Smooth muscle cell (in vitro differentiated cells): ENCODE results near the gene KIRREL3. TPM values are rescaled to one million over a fixed set of nuclear protein-coding genes. Genes with fewer than 3 reads are reported as not detected.

Experiments
- DNase-seq: peaks from one replicate; lab custom pipeline; 2025; ENCODE audit not compliant: unreplicated experiment; lab: John Stamatoyannopoulos, UW
- H2AFZ ChIP-seq: fragments of 200-600 bp; sonication (generic); 2 replicates; pipeline ENCODE4 v1.6.0; 2016; ENCODE audit warnings: antibody characterized with exemption, low read depth, mild to moderate bottlenecking
- H3F3A ChIP-seq: fragments of 200-600 bp; sonication (generic); 2 replicates; pipeline ENCODE4 v1.6.0; 2017; ENCODE audit warnings: antibody characterized with exemption, low read depth
- H3K27ac ChIP-seq: fragments of 200-600 bp; sonication (generic); 2 replicates; pipeline ENCODE4 v1.5.1; 2016; ENCODE audit warnings: low read depth, mild to moderate bottlenecking
- H3K27me3 ChIP-seq: fragments of 200-600 bp; sonication (generic); 2 replicates; pipeline ENCODE4 v1.6.1; 2016; ENCODE audit warnings: low read depth, mild to moderate bottlenecking
- H3K36me3 ChIP-seq: fragments of 200-600 bp; sonication (generic); 2 replicates; pipeline ENCODE4 v1.5.1; 2016; ENCODE audit warnings: low read depth
- H3K4me1 ChIP-seq: fragments of 200-600 bp; sonication (generic); 2 replicates; pipeline ENCODE4 v1.5.1; 2016; ENCODE audit warnings: low read depth
- H3K4me2 ChIP-seq: fragments of 200-600 bp; sonication (generic); 2 replicates; pipeline ENCODE4 v1.6.0; 2016; ENCODE audit warnings: mild to moderate bottlenecking
- H3K4me3 ChIP-seq: fragments of 200-600 bp; sonication (generic); 2 replicates; pipeline ENCODE4 v1.5.1; 2016; ENCODE audit warnings: mild to moderate bottlenecking
- H3K79me2 ChIP-seq: fragments of 200-600 bp; sonication (generic); 2 replicates; pipeline ENCODE4 v1.6.0; 2016; ENCODE audit warnings: low read depth, mild to moderate bottlenecking
- H3K9ac ChIP-seq: fragments of 200-600 bp; sonication (generic); 2 replicates; pipeline ENCODE4 v1.6.0; 2016; ENCODE audit warnings: low read depth
- H3K9me3 ChIP-seq: fragments of 200-600 bp; sonication (generic); replicated peaks from 2 replicates; pipeline ENCODE4 v1.5.1; 2016; ENCODE audit warnings: low read depth
- H4K20me1 ChIP-seq: fragments of 200-600 bp; sonication (generic); 2 replicates; pipeline ENCODE4 v1.6.0; 2016; ENCODE audit warnings: low read depth
- WGBS: methylation state at CpG from one replicate; pipeline ENCODE4 v1.1.7; 2016; ENCODE audit warnings: low lambda C conversion rate; 5-methylcytosine and 5-hydroxymethylcytosine counted together
- polyA plus RNA-seq: library from polyadenylated mRNA; unstranded; fragments of >200 nt; fragmentation: Nextera tagmentation; extraction: Ambion mirVana; gene quantifications from 2 replicates; pipeline ENCODE4 v1.2.1, GENCODE V29; 2016
- total RNA-seq: library from RNA; depleted of rRNA; stranded (reverse); fragments of >200 nt; gene quantifications from 2 replicates; pipeline ENCODE4 v1.2.3, GENCODE V29; 2014
- TF ChIP-seq, protein P1 (sequence below): fragments of 200-600 bp; sonication (generic); IDR thresholded peaks from 2 replicates; pipeline ENCODE4 v1.5.1; 2017; ENCODE audit warnings: borderline replicate concordance, mild to moderate bottlenecking, antibody characterized with exemption; ENCODE audit not compliant: insufficient read depth, poor library complexity, severe bottlenecking

Gene KIRREL3
- total and polyA plus RNA-seq, 2 experiments from 2014 or later: 1.2 TPM; not detected in 1

DNA sequence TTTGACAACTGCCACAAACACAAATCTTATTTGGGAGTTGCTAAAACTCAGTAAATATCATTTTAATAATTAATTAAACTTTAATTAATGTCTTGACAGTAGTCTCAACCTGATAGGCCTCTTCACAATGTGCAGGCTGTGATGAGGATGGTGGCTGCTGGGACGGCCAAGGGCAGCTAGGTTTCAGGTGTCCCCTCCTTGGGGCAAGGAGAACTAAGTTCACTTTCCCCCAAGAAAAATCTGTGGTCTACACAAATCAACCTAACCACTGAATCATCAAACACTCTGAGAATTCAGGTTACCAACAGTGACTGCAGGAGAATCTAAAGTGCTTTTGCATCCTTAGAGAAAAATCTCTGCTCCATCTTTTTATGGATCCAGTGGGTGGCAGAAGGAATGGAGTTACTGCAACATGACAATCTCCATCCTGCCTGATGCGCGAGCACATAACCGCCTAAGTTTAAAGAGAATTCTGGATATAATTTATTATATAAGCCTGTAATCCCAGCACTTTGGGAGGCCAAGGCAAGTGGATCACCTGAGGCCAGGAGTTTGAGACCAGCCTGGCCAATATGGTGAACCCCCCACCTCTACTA, 289.7 kb downstream of the KIRREL3 start:
- Histone ChIP-seq H3K9ac (no peak overlapping the region), H3K4me3 (no peak overlapping the region), H2AFZ (no peak overlapping the region), H3K27ac (no peak overlapping the region), H3K79me2 (no peaks in the 10 kb centered on the region), H3K4me1 (no peaks in the 10 kb centered on the region), H3K27me3 (peaks cover 4% of the 10 kb centered on the region), H3K4me2 (no peak overlapping the region), H4K20me1 (no peaks in the 10 kb centered on the region), H3K36me3 (no peaks in the 10 kb centered on the region), H3F3A (no peaks in the 10 kb centered on the region), H3K9me3 (no peaks in the 10 kb centered on the region)
- TF ChIP-seq, protein P1, sequence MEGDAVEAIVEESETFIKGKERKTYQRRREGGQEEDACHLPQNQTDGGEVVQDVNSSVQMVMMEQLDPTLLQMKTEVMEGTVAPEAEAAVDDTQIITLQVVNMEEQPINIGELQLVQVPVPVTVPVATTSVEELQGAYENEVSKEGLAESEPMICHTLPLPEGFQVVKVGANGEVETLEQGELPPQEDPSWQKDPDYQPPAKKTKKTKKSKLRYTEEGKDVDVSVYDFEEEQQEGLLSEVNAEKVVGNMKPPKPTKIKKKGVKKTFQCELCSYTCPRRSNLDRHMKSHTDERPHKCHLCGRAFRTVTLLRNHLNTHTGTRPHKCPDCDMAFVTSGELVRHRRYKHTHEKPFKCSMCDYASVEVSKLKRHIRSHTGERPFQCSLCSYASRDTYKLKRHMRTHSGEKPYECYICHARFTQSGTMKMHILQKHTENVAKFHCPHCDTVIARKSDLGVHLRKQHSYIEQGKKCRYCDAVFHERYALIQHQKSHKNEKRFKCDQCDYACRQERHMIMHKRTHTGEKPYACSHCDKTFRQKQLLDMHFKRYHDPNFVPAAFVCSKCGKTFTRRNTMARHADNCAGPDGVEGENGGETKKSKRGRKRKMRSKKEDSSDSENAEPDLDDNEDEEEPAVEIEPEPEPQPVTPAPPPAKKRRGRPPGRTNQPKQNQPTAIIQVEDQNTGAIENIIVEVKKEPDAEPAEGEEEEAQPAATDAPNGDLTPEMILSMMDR: no peak
- 92% methylated on average over 4 of the region's 4 CpGs for WGBS
- DNase-seq: no peak

DNA sequence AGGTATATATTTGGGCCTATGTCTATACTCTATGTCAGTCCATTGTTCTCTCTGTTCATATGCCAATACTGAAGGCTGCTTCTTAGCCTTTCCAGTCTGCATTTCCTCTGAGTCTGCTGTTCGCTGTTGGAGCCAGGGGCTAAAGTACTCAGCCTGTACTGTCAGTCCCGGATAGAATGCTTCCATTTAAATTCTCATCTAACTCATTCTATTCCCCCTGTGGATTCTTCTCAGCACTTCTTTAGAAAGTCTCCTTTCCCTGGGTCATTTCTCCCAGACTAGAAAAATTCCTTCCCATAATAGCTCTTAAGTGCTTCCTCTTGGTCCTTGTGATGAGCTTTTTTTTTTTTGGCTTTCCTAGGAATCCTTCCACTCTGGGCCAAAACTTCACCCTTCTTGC, 293.1 kb downstream of the KIRREL3 start:
- whole genome bisulfite sequencing: 49% methylated on average over 2 of the region's 2 CpGs

DNA sequence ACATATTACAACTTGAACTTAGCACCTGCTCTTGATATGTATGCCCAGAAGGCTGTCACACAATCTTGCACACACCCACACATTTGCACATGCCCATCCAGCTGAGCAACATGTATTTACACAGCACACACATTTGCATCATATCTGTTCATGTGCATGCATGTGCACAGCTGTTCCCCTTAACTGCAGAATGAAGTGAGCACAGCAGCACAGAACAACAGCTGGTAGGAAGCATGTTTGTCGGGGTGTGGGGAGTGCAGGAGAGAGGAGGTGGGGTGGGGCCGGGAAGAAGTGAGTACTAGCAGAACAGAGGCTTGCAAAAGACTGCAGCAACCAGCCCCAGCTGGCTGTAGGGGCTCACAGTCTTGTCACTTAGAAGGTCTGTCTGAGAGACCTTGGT, 296.5 kb downstream of the KIRREL3 start:
- Histone ChIP-seq H3K9me3 (no peaks in the 10 kb centered on the region), H3K4me2 (no peak overlapping the region), H3K27me3 (no peaks in the 10 kb centered on the region), H3K9ac (no peak overlapping the region), H2AFZ (no peak overlapping the region), H3K36me3 (no peaks in the 10 kb centered on the region), H3K79me2 (no peaks in the 10 kb centered on the region), H3K27ac (no peak overlapping the region), H3K4me1 (peaks cover 26% of the 10 kb centered on the region), H4K20me1 (no peaks in the 10 kb centered on the region), H3K4me3 (no peak overlapping the region), H3F3A (no peaks in the 10 kb centered on the region)
- 100% methylated on average over 2 of the region's 2 CpGs for WGBS
- TF ChIP-seq, protein P1: no peak
- no peak for DNase-seq

More for the DNA sequence above, 293.1 kb downstream of the KIRREL3 start:
- no peak overlapping the region for H3K27ac ChIP-seq
- no peak for DNase-seq
- H3K9ac ChIP-seq: no peak overlapping the region
- H3K36me3 ChIP-seq: no peaks in the 10 kb centered on the region
- H3F3A ChIP-seq: no peaks in the 10 kb centered on the region
- H2AFZ ChIP-seq: no peak overlapping the region
- H4K20me1 ChIP-seq: no peaks in the 10 kb centered on the region
- no peaks in the 10 kb centered on the region for H3K79me2 ChIP-seq
- no peak overlapping the region for H3K4me2 ChIP-seq
- no peaks in the 10 kb centered on the region for H3K27me3 ChIP-seq
- H3K4me1 ChIP-seq: peaks cover 4% of the 10 kb centered on the region
- TF ChIP-seq, protein P1: no peak
- H3K4me3 ChIP-seq: no peak overlapping the region
- no peaks in the 10 kb centered on the region for H3K9me3 ChIP-seq

DNA sequence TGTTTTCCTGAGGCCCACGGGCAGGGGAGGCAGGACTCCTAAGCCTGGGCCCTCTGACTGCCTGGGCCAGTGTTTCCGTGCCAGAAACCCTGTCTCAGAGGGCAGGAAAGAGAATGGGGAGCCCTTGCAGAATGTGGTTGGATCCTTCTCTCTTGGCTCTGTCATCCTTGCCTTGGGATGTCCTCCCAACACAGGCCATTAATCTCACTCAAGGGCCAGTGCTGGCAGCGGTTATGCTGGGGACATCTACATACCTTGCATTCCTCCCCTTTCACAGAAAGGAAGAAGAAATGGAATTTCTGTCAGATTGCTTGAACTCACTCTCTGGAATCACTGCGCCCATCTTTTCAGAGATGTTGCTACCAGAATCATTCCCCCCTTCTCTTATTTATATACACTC, 296.9 kb downstream of the KIRREL3 start:
- H3K79me2 ChIP-seq: no peaks in the 10 kb centered on the region
- no peak overlapping the region for H3K9ac ChIP-seq
- H3K4me1 ChIP-seq: peaks cover 26% of the 10 kb centered on the region
- TF ChIP-seq, protein P1: no peak
- no peaks in the 10 kb centered on the region for H3F3A ChIP-seq
- no peaks in the 10 kb centered on the region for H3K36me3 ChIP-seq
- H3K4me3 ChIP-seq: no peak overlapping the region
- H3K27ac ChIP-seq: no peak overlapping the region
- H3K9me3 ChIP-seq: no peaks in the 10 kb centered on the region
- peaks cover 2% of the 10 kb centered on the region for H3K27me3 ChIP-seq
- H3K4me2 ChIP-seq: no peak overlapping the region
- no peak for DNase-seq
- no peaks in the 10 kb centered on the region for H4K20me1 ChIP-seq
- H2AFZ ChIP-seq: no peak overlapping the region
- 68% methylated on average over 4 of the region's 4 CpGs for WGBS
